Measurements from ENCODE around the gene SULT2B1.

The SULT2B1 gene

GRCh38 chr19:48637449-48637947 lies 85.5 kb downstream of the SULT2B1 start:
- H3K9ac ChIP-seq: peak overlapping the region; percentile 74
- H3K27me3 ChIP-seq (ENCODE audit: insufficient read depth, low read depth): peaks cover 9% of the 10 kb centered on the region; the same call in 1 of the 2 replicates
- H2AFZ ChIP-seq (ENCODE audit: low read depth): peak overlapping the region; percentile 61; the same call in 1 of the 2 replicates
- no peak for TF ChIP-seq CTCF (conservative IDR thresholded peaks at IDR 0.05; ENCODE audit: low read depth, low read length)
- H3K4me1 ChIP-seq (ENCODE audit: low read depth, poor library complexity, severe bottlenecking): peaks cover 41% of the 10 kb centered on the region
- no peaks in the 10 kb centered on the region for H3K36me3 ChIP-seq (ENCODE audit: insufficient read depth)
- peak overlapping the region; percentile 99; the same call in 1 of the 2 replicates for H3K4me2 ChIP-seq
- no peaks in the 10 kb centered on the region for H4K20me1 ChIP-seq (ENCODE audit: insufficient read depth)
- H3K4me3 ChIP-seq (IDR thresholded peaks at IDR 0.05; ENCODE audit: insufficient read depth, low read depth, low read length): peak overlapping the region; percentile 42
- peak overlapping the region; percentile 79 for H3K27ac ChIP-seq
- no peaks in the 10 kb centered on the region for H3K79me2 ChIP-seq (ENCODE audit: insufficient read depth, low read depth)

DNA sequence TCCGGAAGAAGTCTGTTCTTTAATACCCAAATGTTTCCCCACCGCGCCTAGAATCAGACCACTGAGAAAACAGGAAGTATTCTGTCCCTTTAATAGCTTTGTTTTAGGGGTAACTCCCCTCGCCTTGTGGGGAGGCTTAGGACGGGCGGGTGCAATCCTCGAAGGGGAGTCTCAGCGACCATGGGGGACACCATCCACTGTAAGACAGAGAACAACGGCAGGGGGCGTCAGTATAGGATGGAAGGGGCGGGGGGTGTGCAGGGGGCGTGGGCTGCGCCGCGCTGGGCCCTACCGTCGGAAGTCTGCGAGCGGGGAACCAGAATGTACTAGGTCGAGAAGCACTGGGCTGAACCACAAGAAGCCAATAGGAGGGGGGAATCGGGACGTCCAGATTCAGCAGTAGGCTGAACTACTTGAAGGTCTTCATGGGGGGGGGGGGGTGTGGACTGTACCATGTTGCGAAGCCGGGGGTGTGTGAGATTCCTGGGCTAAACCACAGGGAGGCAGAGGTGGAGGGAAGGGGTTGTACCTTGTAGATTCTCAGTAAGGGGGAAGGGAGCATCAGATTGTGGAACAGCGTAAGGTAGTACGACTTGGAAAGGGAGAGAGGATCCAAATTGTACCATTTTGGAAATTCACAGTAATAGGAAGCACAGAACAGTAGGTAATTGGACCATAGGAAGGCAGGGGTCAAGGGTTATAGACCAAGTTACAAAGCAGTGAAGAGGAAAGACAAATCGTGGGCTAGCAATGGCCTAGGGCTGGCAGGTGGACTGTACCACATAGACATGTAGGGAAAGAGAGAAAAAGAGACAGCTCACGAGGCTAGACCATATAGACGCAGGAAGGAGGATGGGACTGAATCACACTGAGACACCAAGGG lies 86.2 kb downstream of the SULT2B1 start:
- Histone ChIP-seq H3K27me3 (ENCODE audit: insufficient read depth, low read depth) (peaks cover 9% of the 10 kb centered on the region; the same call in 1 of the 2 replicates), H2AFZ (ENCODE audit: low read depth) (peak overlapping the region; percentile 79; the same call in 1 of the 2 replicates), H3K4me2 (peak overlapping the region; percentile 80), H3K36me3 (ENCODE audit: insufficient read depth) (no peaks in the 10 kb centered on the region), H3K4me1 (ENCODE audit: low read depth, poor library complexity, severe bottlenecking) (peaks cover 35% of the 10 kb centered on the region), H3K79me2 (ENCODE audit: insufficient read depth, low read depth) (no peaks in the 10 kb centered on the region), H3K27ac (peak overlapping the region; percentile 79), H3K9ac (peak overlapping the region; percentile 74), H3K4me3 (IDR thresholded peaks at IDR 0.05; ENCODE audit: insufficient read depth, low read depth, low read length) (peak overlapping the region; percentile 42), H4K20me1 (ENCODE audit: insufficient read depth) (no peaks in the 10 kb centered on the region)
- TF ChIP-seq CTCF (conservative IDR thresholded peaks at IDR 0.05; ENCODE audit: low read depth, low read length): peak; percentile 53

- no peak overlapping the region for H3K9ac ChIP-seq
- no peak for TF ChIP-seq CTCF (conservative IDR thresholded peaks at IDR 0.05; ENCODE audit: low read depth, low read length)
These were observed 86.9 kb downstream of the SULT2B1 start for GRCh38 chr19:48638831-48639381.

DNA sequence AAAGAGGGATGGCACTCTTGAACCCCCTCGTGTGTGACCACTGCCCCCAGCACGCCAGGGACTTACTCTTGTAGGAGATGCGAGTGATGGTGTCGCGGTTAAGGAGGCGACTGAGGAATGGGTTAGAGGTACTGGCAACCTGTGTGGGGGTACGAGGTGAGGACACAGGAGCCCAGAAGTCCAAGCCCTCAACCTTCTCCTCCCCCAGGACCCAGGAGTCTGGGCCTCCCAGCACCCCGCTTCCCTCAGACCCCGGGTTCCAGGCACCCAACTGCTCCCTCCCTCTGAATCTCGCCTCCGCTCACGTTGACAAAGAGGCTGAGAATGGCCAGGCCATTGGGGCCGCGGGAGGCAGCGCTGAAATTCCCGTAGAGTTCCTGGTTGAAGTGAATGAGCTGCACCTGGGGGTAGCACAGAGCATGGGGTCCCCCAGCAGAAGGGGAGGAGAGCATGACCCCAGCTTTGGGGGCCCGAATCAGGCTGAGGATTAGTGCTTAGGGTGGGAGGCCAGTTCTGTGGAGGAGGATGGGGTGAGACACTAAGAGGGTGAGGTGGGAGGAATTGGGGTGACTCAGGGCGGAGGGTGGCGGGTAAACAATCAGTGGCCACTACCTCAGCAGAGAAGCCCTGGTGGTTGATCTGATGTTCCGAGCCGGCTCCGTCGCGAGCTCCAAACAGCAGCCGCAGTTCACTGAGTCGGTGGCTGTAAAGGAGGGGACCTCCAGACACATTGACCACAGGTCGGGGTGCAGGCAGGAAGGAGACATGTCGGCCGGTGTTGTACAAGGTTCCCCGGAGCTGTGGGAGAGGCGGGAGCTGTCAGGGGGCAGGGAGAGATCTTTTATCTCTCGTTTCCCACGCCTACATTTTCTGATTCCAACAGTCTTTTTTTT lies 87.8 kb downstream of the SULT2B1 start:
- no peak for TF ChIP-seq CTCF (conservative IDR thresholded peaks at IDR 0.05; ENCODE audit: low read depth, low read length)
- no peaks in the 10 kb centered on the region for H4K20me1 ChIP-seq (ENCODE audit: insufficient read depth)
- no peak overlapping the region for H3K4me3 ChIP-seq (IDR thresholded peaks at IDR 0.05; ENCODE audit: insufficient read depth, low read depth, low read length)
- H3K4me2 ChIP-seq: no peak overlapping the region
- H2AFZ ChIP-seq (ENCODE audit: low read depth): no peak overlapping the region
- no peaks in the 10 kb centered on the region for H3K79me2 ChIP-seq (ENCODE audit: insufficient read depth, low read depth)
- no peak overlapping the region for H3K27ac ChIP-seq
- no peaks in the 10 kb centered on the region for H3K36me3 ChIP-seq (ENCODE audit: insufficient read depth)
- H3K4me1 ChIP-seq (ENCODE audit: low read depth, poor library complexity, severe bottlenecking): peaks cover 20% of the 10 kb centered on the region
- peaks cover 9% of the 10 kb centered on the region; the same call in 1 of the 2 replicates for H3K27me3 ChIP-seq (ENCODE audit: insufficient read depth, low read depth)
- H3K9ac ChIP-seq: no peak overlapping the region

More at GRCh38 chr19:48638831-48639381, 86.9 kb downstream of the SULT2B1 start:
- Histone ChIP-seq H3K27ac (no peak overlapping the region), H3K79me2 (ENCODE audit: insufficient read depth, low read depth) (no peaks in the 10 kb centered on the region), H3K4me1 (ENCODE audit: low read depth, poor library complexity, severe bottlenecking) (peaks cover 27% of the 10 kb centered on the region), H3K27me3 (ENCODE audit: insufficient read depth, low read depth) (peaks cover 9% of the 10 kb centered on the region; the same call in 1 of the 2 replicates), H3K4me3 (IDR thresholded peaks at IDR 0.05; ENCODE audit: insufficient read depth, low read depth, low read length) (no peak overlapping the region), H3K4me2 (peak overlapping the region; percentile 80), H2AFZ (ENCODE audit: low read depth) (peak overlapping the region; percentile 79; the same call in 1 of the 2 replicates), H3K36me3 (ENCODE audit: insufficient read depth) (no peaks in the 10 kb centered on the region), H4K20me1 (ENCODE audit: insufficient read depth) (no peaks in the 10 kb centered on the region)

All from KMS-11 (cell line).